ENCODE results near the gene TUBB4A. TPM values are rescaled to one million over a fixed set of nuclear protein-coding genes. Genes with fewer than 3 reads are reported as not detected.

Gene TUBB4A
- total RNA-seq, 6 experiments from 2014 or later: 0.24 to 19.2 (median 1.4) TPM

DNA sequence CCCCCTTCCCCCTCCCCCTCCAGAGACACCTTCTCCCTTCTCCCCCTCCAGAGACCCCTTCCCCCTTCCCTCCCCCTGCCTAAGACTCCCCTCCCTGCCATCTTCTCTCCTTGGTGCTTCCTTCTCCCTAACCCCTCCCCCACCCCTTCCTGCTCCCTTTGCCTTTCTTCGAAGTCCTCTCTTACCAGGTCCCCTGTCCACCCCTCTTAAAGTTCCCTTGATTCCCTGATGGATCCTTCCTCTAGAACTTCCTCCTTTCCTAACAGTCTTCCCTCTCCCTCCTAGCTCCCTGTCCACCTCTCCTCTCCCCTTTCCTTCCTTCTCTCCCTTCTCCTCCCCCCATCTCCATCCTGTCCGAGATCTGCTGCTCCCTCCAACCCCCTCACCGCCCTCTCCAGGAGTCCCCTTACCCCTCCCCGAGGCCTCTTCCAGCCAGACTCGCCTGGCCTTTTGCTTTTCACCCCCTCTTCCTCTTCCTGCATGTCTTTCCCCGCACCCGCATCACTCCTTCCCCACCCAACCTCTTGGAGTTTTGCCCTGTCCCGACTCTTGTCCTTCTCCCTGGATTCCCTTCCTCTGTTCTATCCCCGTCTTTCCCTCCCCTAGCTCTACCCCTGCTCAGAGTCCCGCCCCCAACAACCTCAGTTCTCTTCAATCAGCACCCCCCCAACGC is 31.8 kb upstream of the TUBB4A start:
- Histone ChIP-seq H3K27ac (no peak overlapping the region), H3K4me1 (peaks cover 0 to 8% (median 0%) of the 10 kb centered on the region in 4 donors), H3K36me3 (no peaks in the 10 kb centered on the region), H3K9me3 (no peaks in the 10 kb centered on the region), H3K4me3 (no peak overlapping the region), H3K27me3 (no peaks in the 10 kb centered on the region)
- DNase-seq (no peak), ATAC-seq (no peak)
- intact Hi-C loops (cut with DNase I): loop anchor here in 1 of 2 donors (10.0 kb wide), 1 partner anchor 81 kb away; no protein-coding TSS in a partner anchor
- no peak for TF ChIP-seq POLR2A (IDR thresholded peaks at IDR 0.05)
- TF ChIP-seq, protein P1, sequence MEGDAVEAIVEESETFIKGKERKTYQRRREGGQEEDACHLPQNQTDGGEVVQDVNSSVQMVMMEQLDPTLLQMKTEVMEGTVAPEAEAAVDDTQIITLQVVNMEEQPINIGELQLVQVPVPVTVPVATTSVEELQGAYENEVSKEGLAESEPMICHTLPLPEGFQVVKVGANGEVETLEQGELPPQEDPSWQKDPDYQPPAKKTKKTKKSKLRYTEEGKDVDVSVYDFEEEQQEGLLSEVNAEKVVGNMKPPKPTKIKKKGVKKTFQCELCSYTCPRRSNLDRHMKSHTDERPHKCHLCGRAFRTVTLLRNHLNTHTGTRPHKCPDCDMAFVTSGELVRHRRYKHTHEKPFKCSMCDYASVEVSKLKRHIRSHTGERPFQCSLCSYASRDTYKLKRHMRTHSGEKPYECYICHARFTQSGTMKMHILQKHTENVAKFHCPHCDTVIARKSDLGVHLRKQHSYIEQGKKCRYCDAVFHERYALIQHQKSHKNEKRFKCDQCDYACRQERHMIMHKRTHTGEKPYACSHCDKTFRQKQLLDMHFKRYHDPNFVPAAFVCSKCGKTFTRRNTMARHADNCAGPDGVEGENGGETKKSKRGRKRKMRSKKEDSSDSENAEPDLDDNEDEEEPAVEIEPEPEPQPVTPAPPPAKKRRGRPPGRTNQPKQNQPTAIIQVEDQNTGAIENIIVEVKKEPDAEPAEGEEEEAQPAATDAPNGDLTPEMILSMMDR (IDR thresholded peaks at IDR 0.05): no peak
- 10% methylated on average over 10 of the region's 11 CpGs for WGBS (ENCODE audit: insufficient coverage, low coverage, low lambda C conversion rate, missing lambda C conversion rate)

DNA sequence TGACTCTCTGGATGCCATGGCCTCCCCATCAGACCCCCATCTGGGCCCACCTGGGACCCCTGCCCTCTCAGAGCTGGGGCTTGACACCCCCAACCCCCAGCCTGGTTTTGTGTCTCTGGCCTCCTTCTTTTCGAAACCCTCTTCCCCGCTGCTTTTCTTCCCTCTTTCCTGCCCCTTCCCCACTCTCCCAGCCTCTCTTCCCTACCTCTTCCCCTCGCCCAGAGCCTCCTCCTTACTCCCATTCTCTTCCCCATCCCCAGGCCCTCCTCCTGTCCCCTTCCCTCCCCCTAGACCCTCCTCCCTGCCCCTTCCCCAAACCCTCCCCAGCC is 30.9 kb upstream of the TUBB4A start:
- ATAC-seq (no peak), DNase-seq (no peak)
- TF ChIP-seq, protein P1 (IDR thresholded peaks at IDR 0.05): no peak
- no peak for TF ChIP-seq POLR2A (IDR thresholded peaks at IDR 0.05)
- 22% methylated on average over 3 of the region's 3 CpGs for whole genome bisulfite sequencing (ENCODE audit: insufficient coverage, low coverage, low lambda C conversion rate, missing lambda C conversion rate)
- intact Hi-C loops (cut with DNase I): loop anchor here in 1 of 2 donors (10.0 kb wide), 1 partner anchor 82 kb away; no protein-coding TSS in a partner anchor
- Histone ChIP-seq H3K27ac (no peak overlapping the region), H3K36me3 (no peaks in the 10 kb centered on the region), H3K4me3 (no peak overlapping the region), H3K27me3 (no peaks in the 10 kb centered on the region), H3K9me3 (no peaks in the 10 kb centered on the region), H3K4me1 (peaks cover 0 to 8% (median 0%) of the 10 kb centered on the region in 4 donors)

DNA sequence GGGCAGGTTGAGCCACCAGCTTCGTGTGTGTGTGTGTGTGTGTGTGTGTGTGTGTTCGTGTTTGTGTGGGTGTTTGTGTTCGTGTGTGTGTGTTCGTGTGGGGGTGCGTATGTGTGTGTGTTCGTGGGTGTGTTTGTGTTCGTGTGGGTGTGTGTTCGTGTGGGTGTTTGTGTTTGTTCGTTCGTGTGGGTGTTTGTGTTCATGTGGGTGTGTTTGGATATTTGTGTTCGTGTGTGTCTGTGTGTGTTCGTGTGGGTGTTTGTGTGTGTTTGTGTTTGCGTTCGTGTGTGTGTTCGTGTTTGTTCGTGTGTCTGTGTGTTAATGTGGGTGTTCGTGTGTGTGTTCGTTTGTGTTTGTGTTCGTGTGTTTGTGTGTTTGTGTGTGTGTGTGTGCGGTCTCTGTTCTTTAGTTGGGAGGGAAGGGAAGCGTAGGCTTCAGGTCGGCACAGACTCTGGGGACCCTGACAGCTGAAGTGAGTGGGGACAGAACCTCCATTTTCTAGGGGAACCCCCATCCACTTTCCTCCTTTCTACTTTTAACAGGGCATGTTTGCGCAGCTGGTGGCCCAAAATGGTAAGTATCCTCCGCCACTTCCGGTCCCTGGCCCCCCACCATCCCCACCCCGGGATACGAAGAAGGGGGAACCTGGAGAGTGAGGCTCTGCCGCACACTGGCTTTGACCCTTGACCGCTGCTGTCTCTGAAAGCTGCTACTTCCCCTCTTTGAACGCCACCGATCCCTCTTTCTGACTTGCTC is 30.3 kb upstream of the TUBB4A start:
- H3K27ac ChIP-seq: no peak overlapping the region
- peaks cover 0 to 8% (median 0%) of the 10 kb centered on the region in 4 donors for H3K4me1 ChIP-seq
- WGBS (ENCODE audit: insufficient coverage, low coverage, low lambda C conversion rate, missing lambda C conversion rate): 21% methylated on average over 20 of the region's 31 CpGs
- H3K9me3 ChIP-seq: no peaks in the 10 kb centered on the region
- ATAC-seq: no peak
- H3K36me3 ChIP-seq: no peaks in the 10 kb centered on the region
- peak in 1 of 3 donors; percentile 29 for DNase-seq
- intact Hi-C loops (cut with DNase I): loop anchor here in 1 of 2 donors (10.0 kb wide), 1 partner anchor 82 kb away; no protein-coding TSS in a partner anchor
- H3K27me3 ChIP-seq: no peaks in the 10 kb centered on the region
- no peak overlapping the region for H3K4me3 ChIP-seq
- TF ChIP-seq, protein P1 (IDR thresholded peaks at IDR 0.05): no peak
- no peak for TF ChIP-seq POLR2A (IDR thresholded peaks at IDR 0.05)

DNA sequence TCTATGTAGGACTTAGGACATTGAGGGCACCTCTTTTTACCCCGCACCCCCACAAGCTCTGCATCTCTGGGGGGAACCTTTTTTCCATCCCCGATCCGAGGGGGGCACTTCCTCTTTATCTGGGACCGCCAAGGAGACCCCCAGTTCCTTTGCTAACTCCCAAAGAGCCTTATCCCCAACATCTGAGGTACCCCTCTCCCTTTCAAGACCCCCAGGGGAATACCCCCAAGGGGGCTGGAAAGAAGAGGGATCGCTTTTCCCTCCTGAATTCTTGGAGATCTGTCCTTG is 29.8 kb upstream of the TUBB4A start:
- no peak overlapping the region for H3K4me3 ChIP-seq

More for the DNA sequence above, 29.8 kb upstream of the TUBB4A start:
- Histone ChIP-seq H3K27ac (no peak overlapping the region), H3K36me3 (no peaks in the 10 kb centered on the region), H3K9me3 (no peaks in the 10 kb centered on the region), H3K27me3 (no peaks in the 10 kb centered on the region), H3K4me1 (peaks cover 0 to 8% (median 0%) of the 10 kb centered on the region in 4 donors)
- TF ChIP-seq, protein P1 (IDR thresholded peaks at IDR 0.05): no peak
- no peak for TF ChIP-seq POLR2A (IDR thresholded peaks at IDR 0.05)
- 51% methylated on average over 4 of the region's 5 CpGs for WGBS (ENCODE audit: insufficient coverage, low coverage, low lambda C conversion rate, missing lambda C conversion rate)
- ATAC-seq (no peak), DNase-seq (no peak)
- intact Hi-C loops (cut with DNase I): loop anchor here in 1 of 2 donors (10.0 kb wide), 1 partner anchor 83 kb away; no protein-coding TSS in a partner anchor

All from right lobe of liver (tissue), 6 donors.